ENCODE results near the gene ZNF524. TPM values are rescaled to one million over a fixed set of nuclear protein-coding genes. Genes with fewer than 3 reads are reported as not detected.
"Not testable (repeated sequence)": the region's sequence is repeated elsewhere in the genome, so short reads cannot be mapped to it uniquely, and the experiment has no call there.

The ZNF524 gene
- total RNA-seq, 1 donor from 2014 or later = 6.3 TPM

DNA sequence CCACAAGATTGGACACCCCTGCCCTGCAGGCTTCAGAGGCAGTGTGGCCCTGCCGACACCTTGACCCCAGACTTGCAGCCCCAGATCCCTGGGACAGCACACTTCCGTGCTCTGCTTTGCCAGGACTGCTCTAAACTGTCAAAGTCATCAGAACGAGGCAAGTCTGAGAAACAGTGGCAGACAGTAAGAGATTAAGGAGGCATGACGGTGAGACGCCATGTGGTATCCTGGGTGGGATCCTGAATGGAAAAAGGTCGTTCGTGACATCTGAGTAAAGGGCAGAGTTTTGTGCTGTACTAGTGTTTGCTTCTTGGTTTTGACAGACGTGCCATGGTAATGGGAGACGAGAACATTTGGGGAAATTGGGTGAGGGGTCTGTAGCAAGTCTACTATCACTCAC is 33.3 kb upstream of the ZNF524 start:
- H3K27ac Mint-ChIP-seq (ENCODE audit: unreplicated experiment) = no peak overlapping the region
- no peaks in the 10 kb centered on the region for H4K20me1 ChIP-seq (ENCODE audit: insufficient read depth, low read length)
- H3K4me2 ChIP-seq (ENCODE audit: low read length) = no peak overlapping the region
- no peaks in the 10 kb centered on the region for H3K27me3 ChIP-seq (ENCODE audit: insufficient read depth, low read length)
- H3K27ac ChIP-seq (ENCODE audit: low read depth, low read length) = no peak overlapping the region
- no peak overlapping the region for H2AFZ ChIP-seq (ENCODE audit: low read depth, low read length)
- peaks cover 9% of the 10 kb centered on the region for H3K9me3 Mint-ChIP-seq (ENCODE audit: unreplicated experiment)
- H3K79me2 ChIP-seq (ENCODE audit: insufficient read depth, low read length) = no peaks in the 10 kb centered on the region
- no peak overlapping the region for H3K4me3 Mint-ChIP-seq (ENCODE audit: unreplicated experiment)
- FAIRE-seq (no peak), DNase-seq (ENCODE audit: low read depth) (no peak)
- no peaks in the 10 kb centered on the region for H3K4me1 ChIP-seq (ENCODE audit: insufficient read depth, low read length)
- TF ChIP-seq, protein P1, sequence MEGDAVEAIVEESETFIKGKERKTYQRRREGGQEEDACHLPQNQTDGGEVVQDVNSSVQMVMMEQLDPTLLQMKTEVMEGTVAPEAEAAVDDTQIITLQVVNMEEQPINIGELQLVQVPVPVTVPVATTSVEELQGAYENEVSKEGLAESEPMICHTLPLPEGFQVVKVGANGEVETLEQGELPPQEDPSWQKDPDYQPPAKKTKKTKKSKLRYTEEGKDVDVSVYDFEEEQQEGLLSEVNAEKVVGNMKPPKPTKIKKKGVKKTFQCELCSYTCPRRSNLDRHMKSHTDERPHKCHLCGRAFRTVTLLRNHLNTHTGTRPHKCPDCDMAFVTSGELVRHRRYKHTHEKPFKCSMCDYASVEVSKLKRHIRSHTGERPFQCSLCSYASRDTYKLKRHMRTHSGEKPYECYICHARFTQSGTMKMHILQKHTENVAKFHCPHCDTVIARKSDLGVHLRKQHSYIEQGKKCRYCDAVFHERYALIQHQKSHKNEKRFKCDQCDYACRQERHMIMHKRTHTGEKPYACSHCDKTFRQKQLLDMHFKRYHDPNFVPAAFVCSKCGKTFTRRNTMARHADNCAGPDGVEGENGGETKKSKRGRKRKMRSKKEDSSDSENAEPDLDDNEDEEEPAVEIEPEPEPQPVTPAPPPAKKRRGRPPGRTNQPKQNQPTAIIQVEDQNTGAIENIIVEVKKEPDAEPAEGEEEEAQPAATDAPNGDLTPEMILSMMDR (IDR thresholded peaks at IDR 0.05; ENCODE audit: insufficient read depth, low read depth, low read length) = no peak
- no peak for TF ChIP-seq EZH2 (IDR thresholded peaks at IDR 0.05; ENCODE audit: insufficient read depth, low read length)
- peaks cover 9% of the 10 kb centered on the region for H3K27me3 Mint-ChIP-seq (ENCODE audit: low read depth, unreplicated experiment)
- H3K9me3 ChIP-seq (ENCODE audit: insufficient read depth, low read depth, low read length) = no peaks in the 10 kb centered on the region
- no peak overlapping the region for H3K9ac ChIP-seq (ENCODE audit: low read length)
- no peaks in the 10 kb centered on the region for H3K36me3 Mint-ChIP-seq (ENCODE audit: low read depth, unreplicated experiment)
- no peak overlapping the region for H3K4me3 ChIP-seq (ENCODE audit: insufficient read depth, low read depth, low read length)
- H3K4me1 Mint-ChIP-seq (ENCODE audit: low read depth, unreplicated experiment) = no peaks in the 10 kb centered on the region
- no peaks in the 10 kb centered on the region for H3K36me3 ChIP-seq (ENCODE audit: insufficient read depth, low read length)

DNA sequence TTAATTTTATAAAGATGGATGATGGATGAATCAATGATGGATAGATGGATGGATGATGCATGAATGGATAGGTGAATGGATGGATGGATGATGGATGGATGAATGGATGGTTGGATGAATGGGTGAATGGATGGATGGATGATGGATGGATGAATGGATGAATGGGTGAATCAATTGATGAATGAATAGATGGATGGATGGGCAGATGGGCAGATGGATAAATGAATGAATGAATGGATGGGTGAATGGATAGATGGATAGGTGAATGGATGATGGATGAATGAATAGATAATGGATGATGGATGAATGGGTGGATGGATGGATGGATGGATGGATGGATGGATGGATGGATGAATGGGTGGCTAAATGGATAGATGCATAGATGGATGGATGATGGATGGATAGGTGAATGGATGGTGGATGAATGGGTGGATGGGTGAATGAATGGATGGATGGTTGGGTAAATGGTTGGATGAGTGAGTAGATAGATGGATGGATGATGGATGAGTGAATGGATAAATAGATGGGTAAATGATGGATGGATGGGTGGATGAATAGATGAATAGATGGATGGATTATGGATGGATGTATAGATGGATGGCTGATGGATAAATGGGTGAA is 32.3 kb upstream of the ZNF524 start:
- Histone ChIP-seq H3K36me3 (ENCODE audit: insufficient read depth, low read length) (no peaks in the 10 kb centered on the region), H3K9ac (ENCODE audit: low read length) (no peak overlapping the region), H3K27me3 (ENCODE audit: insufficient read depth, low read length) (no peaks in the 10 kb centered on the region), H3K4me3 (ENCODE audit: insufficient read depth, low read depth, low read length) (no peak overlapping the region), H4K20me1 (ENCODE audit: insufficient read depth, low read length) (no peaks in the 10 kb centered on the region), H3K27ac (ENCODE audit: low read depth, low read length) (no peak overlapping the region), H3K79me2 (ENCODE audit: insufficient read depth, low read length) (no peaks in the 10 kb centered on the region), H3K4me2 (ENCODE audit: low read length) (no peak overlapping the region), H3K9me3 (ENCODE audit: insufficient read depth, low read depth, low read length) (no peaks in the 10 kb centered on the region), H3K4me1 (ENCODE audit: insufficient read depth, low read length) (no peaks in the 10 kb centered on the region), H2AFZ (ENCODE audit: low read depth, low read length) (no peak overlapping the region)
- no peaks in the 10 kb centered on the region for H3K4me1 Mint-ChIP-seq (ENCODE audit: low read depth, unreplicated experiment)
- TF ChIP-seq, protein P1 (IDR thresholded peaks at IDR 0.05; ENCODE audit: insufficient read depth, low read depth, low read length) = no peak
- no peak for TF ChIP-seq EZH2 (IDR thresholded peaks at IDR 0.05; ENCODE audit: insufficient read depth, low read length)
- peaks cover 9% of the 10 kb centered on the region for H3K9me3 Mint-ChIP-seq (ENCODE audit: unreplicated experiment)
- FAIRE-seq = no peak
- H3K27ac Mint-ChIP-seq (ENCODE audit: unreplicated experiment) = no peak overlapping the region
- no peak for DNase-seq (ENCODE audit: low read depth)
- no peaks in the 10 kb centered on the region for H3K36me3 Mint-ChIP-seq (ENCODE audit: low read depth, unreplicated experiment)
- no peak overlapping the region for H3K4me3 Mint-ChIP-seq (ENCODE audit: unreplicated experiment)
- peaks cover 9% of the 10 kb centered on the region for H3K27me3 Mint-ChIP-seq (ENCODE audit: low read depth, unreplicated experiment)

- not testable (repeated sequence) for H3K79me2 ChIP-seq (ENCODE audit: insufficient read depth, low read length); H3K27ac ChIP-seq (ENCODE audit: low read depth, low read length); H3K36me3 ChIP-seq (ENCODE audit: insufficient read depth, low read length); H3K27me3 Mint-ChIP-seq (ENCODE audit: low read depth, unreplicated experiment); H3K9me3 ChIP-seq (ENCODE audit: insufficient read depth, low read depth, low read length); H3K9me3 Mint-ChIP-seq (ENCODE audit: unreplicated experiment); H2AFZ ChIP-seq (ENCODE audit: low read depth, low read length); FAIRE-seq; DNase-seq (ENCODE audit: low read depth); H3K9ac ChIP-seq (ENCODE audit: low read length); H3K36me3 Mint-ChIP-seq (ENCODE audit: low read depth, unreplicated experiment); H3K4me2 ChIP-seq (ENCODE audit: low read length); H3K4me3 Mint-ChIP-seq (ENCODE audit: unreplicated experiment); H3K4me3 ChIP-seq (ENCODE audit: insufficient read depth, low read depth, low read length); H3K27me3 ChIP-seq (ENCODE audit: insufficient read depth, low read length); H3K4me1 Mint-ChIP-seq (ENCODE audit: low read depth, unreplicated experiment); H4K20me1 ChIP-seq (ENCODE audit: insufficient read depth, low read length); H3K27ac Mint-ChIP-seq (ENCODE audit: unreplicated experiment); H3K4me1 ChIP-seq (ENCODE audit: insufficient read depth, low read length)
Measured at GRCh38 chr19:55569477-55569876, 30.6 kb upstream of the ZNF524 start.

- DNase-seq (ENCODE audit: low read depth); H3K4me1 ChIP-seq (ENCODE audit: insufficient read depth, low read length); H3K27me3 Mint-ChIP-seq (ENCODE audit: low read depth, unreplicated experiment); H3K4me2 ChIP-seq (ENCODE audit: low read length); H3K4me1 Mint-ChIP-seq (ENCODE audit: low read depth, unreplicated experiment); H2AFZ ChIP-seq (ENCODE audit: low read depth, low read length); H3K27me3 ChIP-seq (ENCODE audit: insufficient read depth, low read length); H3K79me2 ChIP-seq (ENCODE audit: insufficient read depth, low read length); H3K36me3 ChIP-seq (ENCODE audit: insufficient read depth, low read length); H3K9me3 ChIP-seq (ENCODE audit: insufficient read depth, low read depth, low read length); H3K4me3 ChIP-seq (ENCODE audit: insufficient read depth, low read depth, low read length); H3K9me3 Mint-ChIP-seq (ENCODE audit: unreplicated experiment); H3K27ac ChIP-seq (ENCODE audit: low read depth, low read length); H3K27ac Mint-ChIP-seq (ENCODE audit: unreplicated experiment); H3K9ac ChIP-seq (ENCODE audit: low read length); H3K4me3 Mint-ChIP-seq (ENCODE audit: unreplicated experiment); FAIRE-seq; H4K20me1 ChIP-seq (ENCODE audit: insufficient read depth, low read length): not testable (repeated sequence)
- H3K36me3 Mint-ChIP-seq (ENCODE audit: low read depth, unreplicated experiment) = peaks cover 10% of the 10 kb centered on the region
Measured at GRCh38 chr19:55573929-55574328, 26.2 kb upstream of the ZNF524 start.
